Activated CD4-positive, alpha-beta memory T cell treated with anti-CD3 and anti-CD28 coated beads for 36 hours (primary cell): ENCODE results near the gene SLC39A7. TPM values are rescaled to one million over a fixed set of nuclear protein-coding genes. Genes with fewer than 3 reads are reported as not detected.

Source experiments
- CTCF ChIA-PET: fragments of 350-600 bp; sonication (Branson Sonifier 250); formaldehyde crosslinking; loops from one replicate; lab custom pipeline; 2021; ENCODE audit warnings: antibody characterized with exemption, inconsistent platforms; lab: Charles Lee
- POLR2A ChIA-PET: fragments of 350-600 bp; sonication (Branson Sonifier 250); formaldehyde crosslinking; loops from one replicate; lab custom pipeline; 2021; ENCODE audit warnings: antibody characterized with exemption; lab: Charles Lee
- DNase-seq: peaks from one replicate; pipeline ENCODE4 v3.0.0-alpha.2; 2020
- H3K27ac Mint-ChIP-seq: one replicate; pipeline ENCODE4 v1.8.0; 2021; ENCODE audit warnings: mixed read lengths
- H3K27me3 Mint-ChIP-seq: one replicate; pipeline ENCODE4 v1.8.0; 2021; ENCODE audit warnings: mixed read lengths
- H3K36me3 Mint-ChIP-seq: one replicate; pipeline ENCODE4 v1.8.0; 2021; ENCODE audit warnings: mixed read lengths
- H3K4me1 Mint-ChIP-seq: one replicate; pipeline ENCODE4 v1.8.0; 2021; ENCODE audit warnings: low read depth, mixed read lengths
- H3K4me3 Mint-ChIP-seq: one replicate; pipeline ENCODE4 v1.8.0; 2021; ENCODE audit warnings: mild to moderate bottlenecking, mixed read lengths
- H3K9me3 Mint-ChIP-seq: one replicate; pipeline ENCODE4 v1.8.0; 2021; ENCODE audit warnings: mixed read lengths
- intact Hi-C: fragments of 100-400 bp; cut with micrococcal nuclease; formaldehyde crosslinking; loops from one replicate; pipeline ENCODE4 v1.15.1; 2023
- total RNA-seq, 2 experiments: library from RNA; stranded (reverse); gene quantifications; one replicate each; pipeline ENCODE4 v1.2.3, GENCODE V29; 2021

SLC39A7 gene
- total RNA-seq, 2 experiments from 2014 or later, result 42.0 to 45.7 TPM

GRCh38 chr6:33171880-33172687, 28.6 kb upstream of the SLC39A7 start:
- intact Hi-C loops, result no loop called here
- no peak for DNase-seq
- Mint-ChIP-seq H3K4me3 (no peak overlapping the region), H3K27ac (no peak overlapping the region), H3K36me3 (no peaks in the 10 kb centered on the region), H3K9me3 (no peaks in the 10 kb centered on the region), H3K4me1 (no peaks in the 10 kb centered on the region), H3K27me3 (peaks cover 7% of the 10 kb centered on the region)
- POLR2A ChIA-PET, result no interaction called here
- CTCF ChIA-PET, result interaction anchor here (0.7 to 4.0 kb wide), 3 partner anchors 11 to 26 kb away, joined by 3 to 18 read pairs (median 3); no protein-coding TSS in a partner anchor

- Mint-ChIP-seq H3K9me3 (no peaks in the 10 kb centered on the region), H3K36me3 (no peaks in the 10 kb centered on the region), H3K27ac (no peak overlapping the region), H3K4me1 (no peaks in the 10 kb centered on the region), H3K4me3 (no peak overlapping the region), H3K27me3 (peaks cover 7% of the 10 kb centered on the region)
- DNase-seq, result peak; percentile 15
- ChIA-PET CTCF (interaction anchor here (0.7 to 4.0 kb wide), 5 partner anchors 12 to 218 kb away, joined by 3 to 18 read pairs (median 3); no protein-coding TSS in a partner anchor), POLR2A (no interaction called here)
- intact Hi-C loops, result no loop called here
Observed at GRCh38 chr6:33172688-33173534, 27.8 kb upstream of the SLC39A7 start.

GRCh38 chr6:33173535-33174180, 27.0 kb upstream of the SLC39A7 start:
- Mint-ChIP-seq H3K27me3 (peaks cover 7% of the 10 kb centered on the region), H3K4me3 (no peak overlapping the region), H3K4me1 (no peaks in the 10 kb centered on the region), H3K36me3 (no peaks in the 10 kb centered on the region), H3K27ac (no peak overlapping the region), H3K9me3 (no peaks in the 10 kb centered on the region)
- DNase-seq, result no peak
- intact Hi-C loops, result no loop called here
- CTCF ChIA-PET, result interaction anchor here (1.1 to 4.0 kb wide), 4 partner anchors 12 to 217 kb away, joined by 3 to 18 read pairs (median 6); no protein-coding TSS in a partner anchor
- POLR2A ChIA-PET, result no interaction called here

GRCh38 chr6:33174784-33175183, 25.9 kb upstream of the SLC39A7 start:
- H3K27me3 Mint-ChIP-seq, result peaks cover 7% of the 10 kb centered on the region
- ChIA-PET CTCF (interaction anchor here (1.1 to 4.0 kb wide), 3 partner anchors 13 to 74 kb away, joined by 4 to 18 read pairs (median 9); no protein-coding TSS in a partner anchor), POLR2A (no interaction called here)
- no peak overlapping the region for H3K27ac Mint-ChIP-seq
- no peak overlapping the region for H3K4me3 Mint-ChIP-seq
- no peaks in the 10 kb centered on the region for H3K36me3 Mint-ChIP-seq
- no peaks in the 10 kb centered on the region for H3K9me3 Mint-ChIP-seq
- no peaks in the 10 kb centered on the region for H3K4me1 Mint-ChIP-seq
- intact Hi-C loops, result no loop called here
- no peak for DNase-seq

- H3K4me3 Mint-ChIP-seq, result no peak overlapping the region
- peaks cover 7% of the 10 kb centered on the region for H3K27me3 Mint-ChIP-seq
- H3K36me3 Mint-ChIP-seq, result no peaks in the 10 kb centered on the region
- no peak overlapping the region for H3K27ac Mint-ChIP-seq
- intact Hi-C loops, result no loop called here
- CTCF ChIA-PET, result interaction anchor here (3.6 to 4.0 kb wide), 2 partner anchors 14 to 51 kb away, joined by 9 to 18 read pairs; no protein-coding TSS in a partner anchor
- no peaks in the 10 kb centered on the region for H3K4me1 Mint-ChIP-seq
- DNase-seq, result no peak
- POLR2A ChIA-PET, result no interaction called here
- H3K9me3 Mint-ChIP-seq, result no peaks in the 10 kb centered on the region
Observed at GRCh38 chr6:33175436-33176069, 25.1 kb upstream of the SLC39A7 start.

GRCh38 chr6:33176906-33177305, 23.8 kb upstream of the SLC39A7 start:
- Mint-ChIP-seq H3K9me3 (no peaks in the 10 kb centered on the region), H3K36me3 (no peaks in the 10 kb centered on the region), H3K4me3 (no peak overlapping the region), H3K27ac (no peak overlapping the region), H3K27me3 (peaks cover 7% of the 10 kb centered on the region), H3K4me1 (no peaks in the 10 kb centered on the region)
- DNase-seq, result no peak
- ChIA-PET POLR2A (no interaction called here), CTCF (no interaction called here)
- intact Hi-C loops, result no loop called here

GRCh38 chr6:33177552-33178446, 22.9 kb upstream of the SLC39A7 start:
- CTCF ChIA-PET, result no interaction called here
- POLR2A ChIA-PET, result no interaction called here
- intact Hi-C loops, result no loop called here

GRCh38 chr6:33178755-33179475, 21.8 kb upstream of the SLC39A7 start:
- DNase-seq, result no peak
- CTCF ChIA-PET, result interaction anchor here (1.3 kb wide), 1 partner anchor 194 kb away, joined by 3 read pairs; no protein-coding TSS in a partner anchor
- peaks cover 13% of the 10 kb centered on the region for H3K36me3 Mint-ChIP-seq
- peaks cover 13% of the 10 kb centered on the region for H3K9me3 Mint-ChIP-seq
- H3K4me3 Mint-ChIP-seq, result no peak overlapping the region
- intact Hi-C loops, result no loop called here
- H3K27me3 Mint-ChIP-seq, result peaks cover 2% of the 10 kb centered on the region
- H3K27ac Mint-ChIP-seq, result no peak overlapping the region
- POLR2A ChIA-PET, result no interaction called here
- H3K4me1 Mint-ChIP-seq, result peaks cover 14% of the 10 kb centered on the region

More at GRCh38 chr6:33177552-33178446, 22.9 kb upstream of the SLC39A7 start:
- Mint-ChIP-seq H3K9me3 (peaks cover 2% of the 10 kb centered on the region), H3K27ac (no peak overlapping the region), H3K4me1 (peaks cover 2% of the 10 kb centered on the region), H3K36me3 (peaks cover 2% of the 10 kb centered on the region), H3K4me3 (no peak overlapping the region), H3K27me3 (peaks cover 5% of the 10 kb centered on the region)
- DNase-seq, result no peak

GRCh38 chr6:33181141-33181540, 19.5 kb upstream of the SLC39A7 start:
- peaks cover 13% of the 10 kb centered on the region for H3K36me3 Mint-ChIP-seq
- H3K27ac Mint-ChIP-seq, result no peak overlapping the region
- H3K4me3 Mint-ChIP-seq, result no peak overlapping the region
- H3K9me3 Mint-ChIP-seq, result peaks cover 13% of the 10 kb centered on the region
- peaks cover 18% of the 10 kb centered on the region for H3K4me1 Mint-ChIP-seq
- no peaks in the 10 kb centered on the region for H3K27me3 Mint-ChIP-seq
- intact Hi-C loops, result no loop called here
- no peak for DNase-seq
- POLR2A ChIA-PET, result no interaction called here
- CTCF ChIA-PET, result no interaction called here

GRCh38 chr6:33183071-33183683, 17.5 kb upstream of the SLC39A7 start:
- no peak for DNase-seq
- intact Hi-C loops, result no loop called here
- ChIA-PET POLR2A (interaction anchor here (0.7 to 1.2 kb wide), 2 partner anchors 17 to 22 kb away, joined by 3 read pairs; partner anchors contain the start of genes HSD17B8, RXRB and SLC39A7), CTCF (interaction anchor here (0.7 to 1.3 kb wide), 4 partner anchors 14 to 529 kb away, joined by 4 to 9 read pairs (median 6); no protein-coding TSS in a partner anchor)
- H3K9me3 Mint-ChIP-seq, result peaks cover 13% of the 10 kb centered on the region
- H3K4me3 Mint-ChIP-seq, result peak overlapping the region; percentile 14
- no peaks in the 10 kb centered on the region for H3K27me3 Mint-ChIP-seq
- H3K27ac Mint-ChIP-seq, result peak overlapping the region; percentile 90
- peaks cover 18% of the 10 kb centered on the region for H3K4me1 Mint-ChIP-seq
- H3K36me3 Mint-ChIP-seq, result peaks cover 13% of the 10 kb centered on the region
